Mucosa of gallbladder (tissue), 1 donor: ENCODE data around the gene NPC1. TPM values are rescaled to one million over a fixed set of nuclear protein-coding genes. Genes with fewer than 3 reads are reported as not detected.
"Not testable (repeated sequence)": the region's sequence is repeated elsewhere in the genome, so short reads cannot be mapped to it uniquely, and the experiment has no call there.

Experiments
- DNase-seq: peaks from one replicate; pipeline ENCODE4 v3.0.0-alpha.2; 2020; ENCODE audit warnings: low spot score
- total RNA-seq: library from RNA; stranded (reverse); gene quantifications from one replicate; pipeline ENCODE4 v1.2.1, GENCODE V29; 2021
- donor health status: DM: no; HTN: no; CAD: no.

Gene NPC1
- total RNA-seq, 1 donor from 2014 or later: 43.6 TPM

GRCh38 chr18:23523429-23524212, 62.7 kb downstream of the NPC1 start:
- DNase-seq: no peak

GRCh38 chr18:23521907-23522306, 64.4 kb downstream of the NPC1 start:
- no peak for DNase-seq

GRCh38 chr18:23521271-23521670, 65.0 kb downstream of the NPC1 start:
- no peak for DNase-seq

GRCh38 chr18:23519734-23520133, 66.6 kb downstream of the NPC1 start:
- no peak for DNase-seq

- peak; percentile 80 for DNase-seq
Observed at GRCh38 chr18:23515911-23516546, 70.3 kb downstream of the NPC1 start.

- DNase-seq: no peak
Observed at GRCh38 chr18:23512641-23513040, 73.7 kb downstream of the NPC1 start.

- not testable (repeated sequence) for DNase-seq
Observed at GRCh38 chr18:23512216-23512615, 74.1 kb downstream of the NPC1 start.

- DNase-seq: not testable (repeated sequence)
Observed at GRCh38 chr18:23510923-23511322, 75.4 kb downstream of the NPC1 start.

GRCh38 chr18:23506393-23506792, 79.9 kb downstream of the NPC1 start:
- DNase-seq: no peak

- no peak for DNase-seq
Observed at GRCh38 chr18:23504720-23505119, 81.6 kb downstream of the NPC1 start.

- DNase-seq: no peak
Observed at GRCh38 chr18:23503963-23504344, 82.4 kb downstream of the NPC1 start.

GRCh38 chr18:23503038-23503962, 83.0 kb downstream of the NPC1 start, which contains the start of gene RMC1:
TSS of gene RMC1 (plus strand) at chr18:23503511. CDS start at chr18:23503619, 108 bp downstream.
- peak; percentile 97 for DNase-seq

- DNase-seq: no peak
Observed at GRCh38 chr18:23502516-23503037, 83.7 kb downstream of the NPC1 start.

GRCh38 chr18:23501626-23502025, 84.7 kb downstream of the NPC1 start:
- DNase-seq: no peak

- no peak for DNase-seq
Observed at GRCh38 chr18:23499291-23499781, 87.0 kb downstream of the NPC1 start.

GRCh38 chr18:23498877-23499276, 87.4 kb downstream of the NPC1 start:
- DNase-seq: peak; percentile 65

GRCh38 chr18:23498117-23498516, 88.2 kb downstream of the NPC1 start:
- no peak for DNase-seq

GRCh38 chr18:23495723-23496440, 90.4 kb downstream of the NPC1 start:
- DNase-seq: no peak

GRCh38 chr18:23494992-23495391, 91.3 kb downstream of the NPC1 start:
- no peak for DNase-seq

- no peak for DNase-seq
Observed at GRCh38 chr18:23493654-23494053, 92.7 kb downstream of the NPC1 start.

GRCh38 chr18:23489586-23489985, 96.7 kb downstream of the NPC1 start:
- DNase-seq: not testable (repeated sequence)
